Transverse colon (tissue), 4 donors: Measurements from ENCODE around the gene FOXR1. TPM values are rescaled to one million over a fixed set of nuclear protein-coding genes. Genes with fewer than 3 reads are reported as not detected.
"Not testable (repeated sequence)": the region's sequence is repeated elsewhere in the genome, so short reads cannot be mapped to it uniquely, and the experiment has no call there.

Source experiments
- DNase-seq: peaks from one replicate; pipeline ENCODE4 v3.0.0-alpha.2; 2019
- H3K27ac ChIP-seq, 4 donors: fragments of 200-600 bp; sonication (generic); 2 replicates each; pipeline ENCODE4 v1.5.1; 2016 to 2018; ENCODE audit warnings: inconsistent platforms in 4 of 4
- H3K27me3 ChIP-seq: fragments of 200-600 bp; sonication (generic); 2 replicates; pipeline ENCODE4 v1.5.1; 2017; ENCODE audit warnings: inconsistent platforms
- H3K36me3 ChIP-seq, 4 donors: fragments of 200-600 bp; sonication (generic); 2 replicates each; pipeline ENCODE4 v1.5.1; 2017 to 2019; ENCODE audit warnings: inconsistent platforms in 4 of 4
- H3K4me1 ChIP-seq, 4 donors: fragments of 200-600 bp; sonication (generic); 2 replicates each; pipeline ENCODE4 v1.5.1; 2017 to 2020; ENCODE audit warnings: inconsistent platforms in 4 of 4
- H3K4me3 ChIP-seq, 4 donors: fragments of 200-600 bp; sonication (generic); 1 replicate in 1 of 4; 2 replicates in 3 of 4; pipeline versions ENCODE4 v1.5.1 to v1.6.1; 2017 to 2019; ENCODE audit warnings: inconsistent platforms in 4 of 4
- H3K9me3 ChIP-seq, 2 donors: fragments of 200-600 bp; sonication (generic); 2 replicates each; pipeline ENCODE4 v1.5.1; 2017 to 2019; ENCODE audit warnings: inconsistent platforms in 2 of 2
- EP300 ChIP-seq: sonication (generic); formaldehyde crosslinking; IDR thresholded peaks from one replicate; pipeline ENCODE4 v1.6.1; 2017; ENCODE audit warnings: antibody characterized with exemption, low read depth
- POLR2A ChIP-seq: fragments of 450-650 bp; IDR thresholded peaks from one replicate; pipeline ENCODE4 v1.6.1; 2016; ENCODE audit warnings: antibody characterized with exemption, mild to moderate bottlenecking, moderate library complexity
- POLR2AphosphoS5 ChIP-seq, 3 donors: sonication (generic); formaldehyde crosslinking; IDR thresholded peaks; one replicate each; pipeline ENCODE4 v1.6.1; 2016; ENCODE audit warnings: antibody characterized with exemption in 3 of 3
- WGBS, 2 donors: methylation state at CpG; one replicate each; pipeline ENCODE4 v1.1.5; 2018; ENCODE audit warnings: low coverage in 1 of 2; 5-methylcytosine and 5-hydroxymethylcytosine counted together
- in situ Hi-C, 4 donors: fragments of 200-750 bp; cut with MboI; loops; one replicate each; pipeline versions ENCODE4 v1.15.0 to v1.15.1; 2017; ENCODE audit warnings: low sequenced_read_pairs in 3 of 4, low pct_ligation_motif_present in 1 of 4, low pct_unique_long_range_greater_than_20kb in 1 of 4
- intact Hi-C: fragments of 100-400 bp; cut with DNase I; formaldehyde crosslinking; loops from one replicate; pipeline ENCODE4 v1.15.1; 2023; ENCODE audit warnings: low total_unique reads
- total RNA-seq, 4 donors: library from RNA; depleted of rRNA; stranded (reverse); fragments of >200 nt; gene quantifications; one replicate each; pipeline ENCODE4 v1.1.0, GENCODE V29; 2016
- TF ChIP-seq, protein P1 (sequence below), 5 experiments: fragments of 200-600 bp in 3 of 5; fragments of 450-650 bp in 2 of 5; sonication (generic) in 3 of 5; IDR thresholded peaks; 1 replicate in 2 of 5; 2 replicates in 3 of 5; pipeline ENCODE4 v1.5.1; 2016 to 2017; ENCODE audit warnings: antibody characterized with exemption in 5 of 5, inconsistent platforms in 3 of 5, mild to moderate bottlenecking in 2 of 5, moderate library complexity in 1 of 5

FOXR1 gene
- total RNA-seq, 4 donors from 2014 or later: not detected

- DNase-seq: no peak
- Histone ChIP-seq H3K4me3 (no peak overlapping the region), H3K27ac (no peak overlapping the region), H3K36me3 (no peaks in the 10 kb centered on the region), H3K9me3 (no peaks in the 10 kb centered on the region), H3K27me3 (peaks cover 9% of the 10 kb centered on the region), H3K4me1 (no peaks in the 10 kb centered on the region)
- TF ChIP-seq EP300 (no peak), POLR2AphosphoS5 (IDR thresholded peaks at IDR 0.05) (no peak), POLR2A (no peak)
- TF ChIP-seq, protein P1, sequence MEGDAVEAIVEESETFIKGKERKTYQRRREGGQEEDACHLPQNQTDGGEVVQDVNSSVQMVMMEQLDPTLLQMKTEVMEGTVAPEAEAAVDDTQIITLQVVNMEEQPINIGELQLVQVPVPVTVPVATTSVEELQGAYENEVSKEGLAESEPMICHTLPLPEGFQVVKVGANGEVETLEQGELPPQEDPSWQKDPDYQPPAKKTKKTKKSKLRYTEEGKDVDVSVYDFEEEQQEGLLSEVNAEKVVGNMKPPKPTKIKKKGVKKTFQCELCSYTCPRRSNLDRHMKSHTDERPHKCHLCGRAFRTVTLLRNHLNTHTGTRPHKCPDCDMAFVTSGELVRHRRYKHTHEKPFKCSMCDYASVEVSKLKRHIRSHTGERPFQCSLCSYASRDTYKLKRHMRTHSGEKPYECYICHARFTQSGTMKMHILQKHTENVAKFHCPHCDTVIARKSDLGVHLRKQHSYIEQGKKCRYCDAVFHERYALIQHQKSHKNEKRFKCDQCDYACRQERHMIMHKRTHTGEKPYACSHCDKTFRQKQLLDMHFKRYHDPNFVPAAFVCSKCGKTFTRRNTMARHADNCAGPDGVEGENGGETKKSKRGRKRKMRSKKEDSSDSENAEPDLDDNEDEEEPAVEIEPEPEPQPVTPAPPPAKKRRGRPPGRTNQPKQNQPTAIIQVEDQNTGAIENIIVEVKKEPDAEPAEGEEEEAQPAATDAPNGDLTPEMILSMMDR (IDR thresholded peaks at IDR 0.05): no peak
- WGBS, 2 donors: 18 to 50% methylated on average over 1 to 2 of the region's 2 CpGs
- intact Hi-C loops (no loop called here), in situ Hi-C loops (no loop called here)
Measured at GRCh38 chr11:118947091-118947490, 24.5 kb upstream of the FOXR1 start.

GRCh38 chr11:118948000-118948399 is 23.6 kb upstream of the FOXR1 start:
- H3K9me3 ChIP-seq: no peaks in the 10 kb centered on the region
- peaks cover 11% of the 10 kb centered on the region for H3K27me3 ChIP-seq
- no peaks in the 10 kb centered on the region for H3K4me1 ChIP-seq
- no peak overlapping the region for H3K27ac ChIP-seq
- intact Hi-C loops: no loop called here
- in situ Hi-C loops: no loop called here
- no peak for DNase-seq
- TF ChIP-seq, protein P1 (IDR thresholded peaks at IDR 0.05): no peak
- TF ChIP-seq POLR2AphosphoS5 (IDR thresholded peaks at IDR 0.05) (no peak), POLR2A (no peak), EP300 (no peak)
- no peaks in the 10 kb centered on the region for H3K36me3 ChIP-seq
- 55 to 80% methylated on average over 2 to 3 of the region's 3 CpGs for WGBS, 2 donors
- no peak overlapping the region for H3K4me3 ChIP-seq

DNA sequence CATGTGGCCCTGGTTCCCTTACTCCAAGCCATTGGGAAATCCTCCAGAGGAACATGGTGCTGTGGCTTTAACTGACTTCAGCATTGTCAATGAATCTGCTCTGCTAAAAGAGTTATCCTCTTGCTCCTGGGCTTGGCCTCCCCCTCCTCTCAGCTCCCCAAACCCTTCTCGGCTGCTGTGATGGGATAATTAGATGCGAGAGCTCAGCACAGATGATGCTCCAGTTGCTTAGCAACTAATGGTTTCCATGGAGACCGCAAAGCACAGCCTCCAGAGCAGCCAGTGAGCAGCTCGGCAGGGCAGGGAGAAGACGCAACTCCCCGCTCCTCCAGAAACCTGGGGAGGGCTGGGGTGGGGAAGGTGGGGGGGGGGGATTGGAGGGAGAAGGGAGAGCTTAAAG is 18.3 kb upstream of the FOXR1 start:
- no peak overlapping the region for H3K4me3 ChIP-seq
- H3K27ac ChIP-seq: no peak overlapping the region
- H3K27me3 ChIP-seq: peaks cover 17% of the 10 kb centered on the region
- no peaks in the 10 kb centered on the region for H3K9me3 ChIP-seq
- in situ Hi-C loops (loop anchor here (10.0 to 25.0 kb wide), 3 partner anchors 48 to 268 kb away; partner anchors contain the start of gene TREH (in 1 of the 4)), intact Hi-C loops (no loop called here)
- no peaks in the 10 kb centered on the region for H3K4me1 ChIP-seq
- no peak for TF ChIP-seq EP300
- no peaks in the 10 kb centered on the region for H3K36me3 ChIP-seq
- DNase-seq: no peak
- WGBS, 2 donors: 32% methylated on average over 6 of the region's 6 CpGs; no CpG with 5 or more reads in 1 of the 2 donors

DNA sequence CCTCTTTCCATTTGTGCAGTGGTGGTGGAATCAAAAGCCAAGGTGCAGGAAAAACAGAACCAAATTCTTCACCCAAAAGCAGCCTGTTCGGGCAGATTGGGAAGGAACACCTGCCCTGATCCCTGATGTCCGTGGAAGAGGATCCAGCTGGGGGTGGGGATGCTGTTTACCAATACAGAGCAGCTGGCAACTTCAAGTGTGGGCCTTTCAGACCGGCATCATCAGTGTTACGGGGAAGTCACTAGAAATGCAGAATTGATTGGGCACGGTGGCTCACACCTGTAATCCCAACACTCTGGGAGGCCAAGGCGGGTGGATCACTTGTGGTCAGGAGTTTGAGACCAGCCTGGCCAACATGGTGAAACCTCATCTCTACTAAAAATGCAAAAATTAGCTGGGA is 17.6 kb upstream of the FOXR1 start:
- H3K27me3 ChIP-seq: peaks cover 17% of the 10 kb centered on the region
- DNase-seq, H3K4me3 ChIP-seq, H3K9me3 ChIP-seq, intact Hi-C loops, H3K36me3 ChIP-seq, H3K4me1 ChIP-seq, H3K27ac ChIP-seq: not testable (repeated sequence)
- in situ Hi-C loops: loop anchor here (10.0 to 25.0 kb wide), 3 partner anchors 49 to 269 kb away; partner anchors contain the start of gene TREH (in 1 of the 4)
- WGBS, 2 donors: 66% methylated on average over 6 of the region's 6 CpGs; no CpG with 5 or more reads in 1 of the 2 donors

GRCh38 chr11:118956094-118956846 is 15.3 kb upstream of the FOXR1 start, which contains the start of gene UPK2:
UPK2 (plus strand) TSS chr11:118956298; CDS start chr11:118956351, 53 bp downstream.
- Histone ChIP-seq H3K9me3 (no peaks in the 10 kb centered on the region), H3K36me3 (no peaks in the 10 kb centered on the region), H3K27ac (no peak within 1 kb of the TSS), H3K4me3 (no peak within 1 kb of the TSS), H3K4me1 (peaks cover 0 to under 1% (median 0%) of the 10 kb centered on the region in 4 donors), H3K27me3 (peaks cover 15% of the 10 kb centered on the region)
- 2% methylated on average over 6 of the region's 7 CpGs; no CpG with 5 or more reads in 1 of the 2 donors for WGBS, 2 donors
- TF ChIP-seq POLR2AphosphoS5 (IDR thresholded peaks at IDR 0.05): no peak
- TF ChIP-seq, protein P1 (IDR thresholded peaks at IDR 0.05): peak; percentile 91 to 97 (median 95)
- TF ChIP-seq POLR2A: no peak
- in situ Hi-C loops (loop anchor here (5.0 to 25.0 kb wide), 4 partner anchors 51 to 271 kb away; partner anchors contain the start of gene TREH (in 1 of the 4)), intact Hi-C loops (loop anchor here (1.0 to 2.0 kb wide), 2 partner anchors 49 to 267 kb away; no protein-coding TSS in a partner anchor)
- DNase-seq: peak; percentile 91
